GM19238 (cell line): ENCODE data around the gene WDR13.
A peak's percentile ranks its signal among the peaks of the same experiment; 100 is the strongest.
"Not testable (repeated sequence)": the region's sequence is repeated elsewhere in the genome, so short reads cannot be mapped to it uniquely, and the experiment has no call there.

Experiments
- DNase-seq: peaks from one replicate; pipeline ENCODE4 v3.0.0; 2011; ENCODE audit warnings: low spot score; ENCODE audit not compliant: insufficient read length

WDR13 gene

GRCh38 chrX:48592971-48593370, 4.3 kb upstream of the WDR13 start:
- no peak for DNase-seq

- no peak for DNase-seq
These were observed 1.4 kb upstream of the WDR13 start for GRCh38 chrX:48595929-48596328.

DNA sequence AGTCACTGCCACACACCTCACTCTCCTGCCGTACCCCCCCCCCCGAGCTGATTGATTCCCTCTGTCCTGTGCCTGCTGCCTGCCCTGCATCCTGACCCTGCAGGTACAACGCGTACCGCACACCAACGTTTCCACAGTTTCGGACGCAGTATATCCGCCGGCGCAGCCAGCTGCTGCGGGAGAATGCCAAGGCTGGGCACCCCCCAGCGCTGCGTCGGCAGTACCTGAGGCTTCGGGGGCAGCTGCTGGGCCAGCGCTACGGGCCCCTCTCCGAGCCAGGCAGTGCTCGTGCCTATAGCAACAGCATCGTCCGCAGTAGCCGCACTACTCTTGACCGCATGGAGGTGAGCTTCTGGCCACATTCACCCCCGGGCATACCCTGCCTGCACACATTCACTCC, 1.3 kb downstream of the WDR13 start:
- DNase-seq, result no peak

- DNase-seq, result no peak
These were observed 2.0 kb downstream of the WDR13 start for GRCh38 chrX:48599341-48599740.

DNA sequence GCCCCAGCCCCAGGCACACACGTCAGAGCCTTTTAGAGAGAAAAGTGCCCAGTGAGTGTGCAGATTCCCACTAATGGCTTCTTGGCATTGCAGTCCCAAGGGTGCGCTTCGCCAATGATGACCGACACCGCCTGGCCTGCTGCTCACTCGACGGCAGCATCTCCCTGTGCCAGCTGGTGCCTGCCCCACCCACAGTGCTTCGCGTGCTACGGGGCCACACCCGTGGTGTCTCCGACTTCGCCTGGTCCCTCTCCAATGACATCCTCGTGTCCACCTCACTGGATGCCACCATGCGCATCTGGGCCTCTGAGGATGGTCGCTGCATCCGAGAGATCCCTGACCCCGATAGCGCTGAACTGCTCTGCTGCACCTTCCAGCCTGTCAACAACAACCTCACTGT, 2.9 kb downstream of the WDR13 start:
- DNase-seq, result no peak

DNA sequence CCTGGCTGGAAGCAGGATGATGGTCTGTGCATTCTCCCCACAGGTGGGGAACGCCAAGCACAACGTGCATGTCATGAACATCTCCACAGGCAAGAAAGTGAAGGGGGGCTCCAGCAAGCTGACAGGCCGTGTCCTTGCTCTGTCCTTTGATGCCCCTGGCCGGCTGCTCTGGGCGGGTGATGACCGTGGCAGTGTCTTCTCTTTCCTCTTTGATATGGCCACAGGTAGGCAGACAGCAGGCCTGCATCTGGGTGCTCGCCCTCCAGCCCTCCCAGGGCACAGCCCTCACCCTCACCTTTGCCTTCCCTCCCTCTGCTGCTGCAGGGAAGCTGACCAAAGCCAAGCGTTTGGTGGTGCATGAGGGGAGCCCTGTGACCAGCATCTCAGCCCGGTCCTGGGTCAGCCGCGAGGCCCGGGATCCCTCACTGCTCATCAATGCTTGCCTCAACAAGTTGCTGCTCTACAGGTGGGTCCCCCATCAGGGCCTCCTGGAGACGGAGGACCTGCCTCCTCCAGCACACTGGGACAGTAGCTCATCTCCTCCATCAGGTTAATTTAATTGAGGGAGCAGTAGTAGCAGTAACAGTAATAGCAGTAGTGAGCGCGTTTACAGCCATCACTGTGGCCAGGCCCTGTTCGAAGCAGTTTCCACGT, 4.6 kb downstream of the WDR13 start:
- DNase-seq, result no peak

- DNase-seq, result no peak
These were observed 7.4 kb downstream of the WDR13 start for GRCh38 chrX:48604701-48605100.

- no peak for DNase-seq
These were observed 8.8 kb downstream of the WDR13 start for GRCh38 chrX:48606091-48606490.

DNA sequence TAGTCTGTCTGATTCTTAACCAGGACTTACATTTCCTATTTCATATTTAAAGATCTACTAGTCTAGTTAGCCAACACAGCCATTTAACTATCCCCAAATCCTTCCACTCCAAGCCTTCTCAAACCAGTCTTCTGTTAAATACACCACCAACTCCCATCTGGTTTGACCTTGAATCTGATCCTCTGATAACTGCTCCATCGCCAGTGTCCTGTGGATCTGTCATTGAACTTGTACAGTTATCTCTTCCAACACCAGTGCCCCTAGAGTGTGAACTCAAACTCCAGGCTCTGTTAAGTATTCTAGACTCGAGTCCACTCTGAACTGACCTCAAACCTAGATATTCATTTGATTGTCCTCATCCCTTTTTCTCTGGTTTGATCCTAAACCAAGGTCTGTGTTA, 14.4 kb downstream of the WDR13 start:
- DNase-seq, result no peak

DNA sequence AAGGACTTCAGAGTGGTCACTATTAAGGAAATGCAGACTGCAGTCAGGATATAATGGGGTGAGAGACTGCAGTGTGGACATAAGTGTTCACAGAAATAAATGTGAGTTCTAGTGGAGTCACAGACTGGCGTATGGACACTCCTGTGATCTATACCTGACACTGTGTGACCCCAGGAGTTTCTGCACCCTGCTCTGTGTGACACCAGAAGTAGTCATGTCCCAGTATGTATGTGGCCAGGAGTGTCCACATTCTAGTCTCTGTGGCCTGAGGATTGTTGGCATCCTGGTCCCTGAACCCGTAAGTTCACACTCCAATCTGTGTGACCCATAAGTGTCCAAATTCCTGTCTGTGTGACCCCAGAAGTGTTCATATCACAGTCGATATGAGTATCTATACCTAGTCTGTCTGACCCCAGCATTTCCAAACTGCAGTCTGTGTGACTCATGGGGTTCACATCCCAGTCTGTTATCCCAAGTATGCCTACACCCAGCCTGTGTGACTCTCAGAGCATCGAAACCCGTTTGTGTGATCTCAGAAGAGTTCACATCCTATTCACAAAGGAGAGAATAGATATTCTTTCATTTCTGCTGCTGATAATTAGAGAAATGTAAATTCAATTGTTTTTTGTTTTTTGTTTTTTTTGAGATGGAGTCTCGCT, 16.3 kb downstream of the WDR13 start:
- DNase-seq, result no peak

- no peak for DNase-seq
These were observed 19.3 kb downstream of the WDR13 start for GRCh38 chrX:48616576-48616975.

DNA sequence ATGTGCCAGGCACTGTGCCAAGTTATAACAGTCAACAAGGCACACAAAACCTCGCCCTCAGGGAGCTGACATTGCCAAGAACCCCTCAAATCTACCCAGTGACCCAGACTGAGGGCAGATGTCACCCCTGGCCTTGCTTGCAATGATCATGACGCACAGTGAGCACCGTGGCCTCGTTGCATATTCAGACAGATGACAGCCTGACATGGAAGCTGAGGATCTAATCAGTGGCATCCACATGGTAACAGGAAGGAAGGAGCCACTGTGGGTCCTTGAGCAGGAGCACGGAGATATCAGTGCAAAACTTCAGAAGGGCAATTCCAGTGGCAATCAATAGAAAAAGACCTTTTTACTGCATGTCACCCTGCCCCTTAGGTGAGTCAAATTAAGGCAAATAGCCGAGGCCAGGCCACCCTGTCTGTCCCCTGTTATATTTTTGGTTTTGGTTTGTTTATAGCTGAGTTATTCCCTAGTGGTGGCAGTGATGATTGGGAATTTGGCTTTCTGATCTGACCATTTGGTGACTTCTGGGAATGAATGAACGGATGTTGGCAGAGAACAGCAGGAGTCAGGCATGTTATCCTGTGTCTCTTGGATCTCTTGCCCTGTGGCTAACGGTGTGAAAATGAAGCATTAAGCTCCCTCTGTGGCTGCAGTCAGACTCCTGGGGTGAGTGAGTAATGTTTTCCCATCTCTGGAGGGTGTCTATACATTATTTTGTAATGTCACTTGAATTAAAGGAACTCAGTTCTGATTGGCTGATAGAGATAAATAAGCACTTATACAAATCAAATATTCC, 20.4 kb downstream of the WDR13 start:
- no peak for DNase-seq

DNA sequence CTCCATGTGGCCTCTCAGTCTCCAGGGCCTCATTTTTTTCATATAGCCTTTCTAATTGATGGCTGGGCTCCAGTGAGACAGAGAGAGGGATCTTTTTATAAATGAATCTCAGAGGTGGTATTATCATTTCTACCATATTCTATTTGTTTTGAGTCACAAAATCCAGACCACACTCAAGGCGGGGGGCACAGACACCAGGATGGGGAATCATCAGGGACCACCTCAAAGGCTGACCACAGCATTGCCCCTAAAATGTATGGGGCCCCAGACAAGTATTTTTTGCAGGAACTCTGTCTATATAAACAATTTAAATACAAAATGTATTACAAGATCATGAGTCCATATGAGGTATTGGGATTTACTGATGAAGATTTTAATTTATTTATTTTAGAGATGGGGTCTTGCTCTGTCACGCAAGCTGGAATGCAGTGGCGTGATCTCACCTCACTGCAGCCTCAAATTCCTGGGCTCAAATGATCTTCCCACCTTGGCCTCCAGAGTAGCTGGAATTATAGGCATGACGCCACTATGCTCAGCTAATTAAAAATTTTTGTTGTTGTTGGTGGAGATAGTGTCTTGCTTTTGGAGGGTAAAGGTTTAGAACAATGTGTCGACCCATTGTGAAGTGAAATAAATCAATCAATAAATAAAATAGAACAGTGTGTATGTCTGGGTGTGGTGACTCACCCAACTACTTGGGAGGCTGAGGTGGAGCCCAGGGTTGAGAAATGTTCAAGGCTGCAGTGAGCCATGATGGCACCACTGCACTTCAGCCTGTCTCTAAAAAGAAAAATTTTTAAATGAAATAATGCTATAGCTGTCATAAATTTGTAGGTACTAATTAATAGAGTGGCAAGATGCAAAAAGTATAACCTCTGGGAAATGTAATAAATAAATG, 29.4 kb downstream of the WDR13 start:
- DNase-seq, result no peak

DNA sequence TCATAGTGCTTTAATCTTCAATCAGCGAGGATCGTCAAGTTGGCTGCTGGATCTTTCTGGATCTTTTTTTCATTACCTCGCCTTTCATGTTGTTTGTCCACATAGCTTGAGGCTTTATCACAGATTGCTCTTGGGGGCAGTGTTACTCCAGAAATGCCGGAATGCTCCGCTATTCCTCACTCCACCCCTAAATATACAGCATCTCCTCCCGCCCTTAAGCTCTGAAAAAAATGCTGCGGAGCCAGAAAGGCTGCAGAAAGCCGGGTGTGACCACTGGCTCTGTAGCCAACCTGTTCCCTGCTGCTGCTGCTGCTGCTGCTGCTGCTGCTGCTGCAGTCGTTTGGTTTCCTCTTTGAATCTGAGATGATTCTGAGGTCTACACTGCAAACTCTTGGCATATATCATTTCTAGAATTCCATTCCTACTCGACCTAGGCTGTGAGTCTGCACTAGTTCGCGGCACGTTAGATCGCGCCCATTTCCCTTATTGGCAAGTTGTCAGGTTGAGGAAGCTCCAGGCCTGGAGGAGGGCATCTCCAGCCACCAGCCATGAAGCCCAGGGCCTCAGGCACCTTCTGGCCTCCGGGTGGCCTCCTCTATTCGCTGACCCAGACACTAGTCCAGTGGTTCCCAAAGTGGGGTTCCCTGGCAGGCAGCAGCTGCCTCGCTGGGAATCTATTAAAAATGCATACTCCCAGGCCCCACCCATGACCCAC, 34.2 kb downstream of the WDR13 start:
- DNase-seq, result peak; percentile 54

GRCh38 chrX:48632207-48632606, 34.9 kb downstream of the WDR13 start:
- no peak for DNase-seq

DNA sequence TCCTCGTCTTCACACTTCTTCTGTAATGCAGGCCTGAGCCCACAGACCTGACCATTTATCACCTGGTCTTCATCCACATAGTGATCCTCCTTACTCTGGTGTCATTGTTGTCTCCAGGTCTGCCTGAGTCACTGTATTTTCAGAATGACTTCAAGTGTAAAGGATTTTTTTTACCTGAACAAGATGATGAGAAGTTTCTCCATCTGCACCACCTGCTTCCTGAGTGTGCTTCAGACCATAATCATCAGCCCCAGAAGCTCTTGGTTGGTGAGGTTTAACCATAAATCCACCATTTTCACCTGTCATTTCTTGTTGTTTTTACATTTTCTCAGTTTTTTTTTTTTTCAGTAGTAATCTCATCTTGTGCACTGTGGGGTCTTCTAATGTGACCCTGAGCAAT, 39.0 kb downstream of the WDR13 start:
- no peak for DNase-seq

- no peak for DNase-seq
These were observed 39.5 kb downstream of the WDR13 start for GRCh38 chrX:48636776-48637175.

- no peak for DNase-seq
These were observed 48.4 kb downstream of the WDR13 start for GRCh38 chrX:48645669-48646068.

DNA sequence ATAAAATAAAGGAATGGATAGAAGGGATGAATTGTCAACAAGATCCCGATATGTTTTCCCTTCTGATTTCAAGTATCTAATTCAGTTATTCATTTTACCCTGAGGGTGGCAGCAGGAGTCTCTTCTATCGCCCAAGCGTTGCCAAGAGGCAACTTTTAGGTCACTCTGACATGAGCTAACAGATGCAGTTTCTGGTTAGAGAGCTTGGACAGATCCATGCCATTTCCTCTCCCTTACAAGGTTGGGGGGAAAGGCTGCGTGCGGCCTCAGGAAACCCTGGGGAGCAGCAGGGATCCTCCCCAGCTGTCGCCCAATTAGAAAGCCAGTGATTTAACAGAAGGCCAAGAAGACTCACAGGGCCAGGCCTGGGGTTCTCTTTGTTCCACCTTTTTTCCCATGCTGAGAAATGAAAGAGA, 51.1 kb downstream of the WDR13 start:
- DNase-seq, result no peak

DNA sequence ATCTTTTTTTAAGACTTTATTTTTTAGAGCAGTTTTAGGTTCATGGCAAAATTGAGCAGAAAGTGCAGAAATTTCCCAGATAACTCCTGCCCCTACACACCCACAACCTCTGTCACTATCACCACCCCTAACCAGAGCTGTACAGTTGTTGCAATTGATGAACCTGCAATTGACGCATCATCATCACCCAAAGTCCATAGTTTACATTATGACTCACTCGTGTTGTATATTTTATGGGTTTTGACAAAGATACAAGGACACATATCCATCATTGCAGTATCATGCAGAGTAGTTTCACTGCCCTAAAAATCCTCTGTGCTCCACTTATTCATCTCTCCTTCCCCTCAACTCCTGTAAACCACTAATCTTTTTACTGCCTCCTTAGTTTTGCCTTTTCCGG, 51.8 kb downstream of the WDR13 start:
- no peak for DNase-seq

DNA sequence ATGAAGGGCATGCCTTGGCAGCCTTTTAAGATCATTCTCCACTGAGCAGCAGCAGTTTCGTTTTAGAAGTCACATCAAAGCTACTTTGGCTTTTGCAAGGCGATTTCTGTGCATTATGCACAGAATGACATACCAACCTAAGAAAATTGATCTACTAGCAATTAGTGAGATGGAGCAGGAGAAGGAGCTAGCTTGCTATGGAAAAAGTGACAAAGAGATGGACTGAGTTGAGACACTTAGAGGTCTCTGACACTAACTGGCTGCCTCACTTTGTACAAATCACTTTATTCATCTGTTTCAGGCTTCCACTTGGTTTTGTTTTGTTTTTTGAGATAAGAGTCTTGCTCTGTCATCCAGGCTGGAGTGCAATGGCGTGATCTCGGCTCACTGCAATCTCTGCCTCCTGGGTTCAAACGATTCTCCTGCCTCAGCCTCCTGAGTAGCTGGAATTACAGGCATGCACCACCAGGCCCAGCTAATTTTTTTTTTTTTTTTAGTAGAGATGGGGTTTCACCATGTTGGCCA, 54.8 kb downstream of the WDR13 start:
- not testable (repeated sequence) for DNase-seq
